Testis (tissue), 2 donors: ENCODE measurements around the gene RPL4.

ENCODE experiments used
- CTCF ChIP-seq, 3 experiments: fragments of 450-650 bp in 2 of 3; fragments of 200-600 bp in 1 of 3; sonication (generic) in 1 of 3; IDR thresholded peaks; one replicate each; pipeline ENCODE4 v1.5.1; 2016 to 2019; ENCODE audit warnings: antibody characterized with exemption in 3 of 3, mild to moderate bottlenecking in 2 of 3, moderate library complexity in 1 of 3
- POLR2A ChIP-seq: fragments of 450-650 bp; IDR thresholded peaks from one replicate; pipeline ENCODE4 v1.6.1; 2017; ENCODE audit warnings: antibody characterized with exemption, mild to moderate bottlenecking, moderate library complexity

- TF ChIP-seq CTCF (IDR thresholded peaks at IDR 0.05) (no peak), POLR2A (no peak)
These were observed 30.5 kb downstream of the RPL4 start for GRCh38 chr15:66474135-66474534.
